GM18861 (cell line): ENCODE data around the gene SPATA31D4.

ENCODE experiments used
- ATAC-seq: cut with Tn5 transposase; IDR thresholded peaks from one replicate; pipeline ENCODE4 v1.9.1; 2021; ENCODE audit not compliant: unreplicated experiment

Gene SPATA31D4

DNA sequence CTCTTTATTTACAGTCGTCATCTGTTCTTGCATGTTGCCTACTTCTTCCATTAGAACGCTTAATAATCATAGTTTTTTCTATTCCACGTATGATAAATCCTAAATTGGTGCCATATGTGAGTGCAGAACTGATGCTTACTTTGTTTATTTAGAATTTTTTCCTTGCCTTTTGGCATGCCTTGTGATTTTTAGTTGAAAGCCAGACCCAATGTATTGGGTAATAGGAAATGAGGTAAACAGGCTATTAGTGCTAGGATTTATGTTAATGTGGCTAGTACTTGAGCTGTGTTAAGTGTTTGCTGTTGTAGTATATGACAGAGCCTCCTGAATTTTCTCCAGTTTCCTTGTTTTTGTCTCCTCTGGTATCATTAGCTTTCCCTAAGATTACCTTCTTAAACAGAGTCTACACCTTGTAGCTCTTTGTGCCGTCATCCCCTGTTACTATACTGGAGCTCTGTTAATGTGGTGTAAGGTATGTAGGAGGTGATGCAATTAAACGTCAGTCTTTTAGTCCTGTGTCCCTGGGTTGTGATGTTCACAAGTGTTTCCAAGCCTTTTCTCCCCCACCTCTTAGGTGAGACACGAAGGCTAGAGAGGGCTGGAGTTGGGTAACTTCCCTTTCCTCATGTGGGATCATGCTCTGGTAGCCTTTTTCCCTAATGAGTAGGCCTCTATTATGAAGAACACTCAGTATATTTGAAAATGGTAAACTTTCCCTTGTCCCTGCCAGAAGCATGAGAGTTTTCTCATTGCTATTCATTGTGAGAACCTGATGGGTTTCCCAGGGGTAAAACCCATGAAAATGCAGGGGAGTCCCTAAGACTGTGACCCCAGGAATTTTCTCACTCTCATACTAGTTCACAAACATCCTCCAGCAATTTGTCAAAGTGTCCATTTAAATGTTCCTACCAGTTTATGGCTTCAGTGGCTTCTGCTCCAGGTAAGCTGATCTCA is 36.3 kb downstream of the SPATA31D4 start:
- no peak for ATAC-seq

DNA sequence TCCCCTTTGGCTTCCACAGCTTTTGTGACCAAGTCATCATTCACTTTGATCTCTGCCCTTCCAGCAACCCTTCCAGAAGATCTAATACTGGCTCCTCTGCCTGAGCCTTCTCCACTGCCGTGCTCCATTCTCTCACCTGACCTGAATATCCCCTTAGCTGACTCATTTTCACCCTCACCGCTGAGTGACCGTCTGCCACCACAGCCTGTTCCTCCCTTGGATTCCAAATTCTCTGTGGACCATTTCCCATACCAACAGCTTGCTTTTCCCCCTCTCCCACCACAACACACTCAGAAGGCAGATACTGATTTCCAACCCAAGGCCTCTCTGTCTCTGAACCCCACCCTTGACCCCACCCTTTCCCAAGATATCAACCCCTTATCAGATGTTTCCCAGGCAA is 39.8 kb downstream of the SPATA31D4 start:
- no peak for ATAC-seq

DNA sequence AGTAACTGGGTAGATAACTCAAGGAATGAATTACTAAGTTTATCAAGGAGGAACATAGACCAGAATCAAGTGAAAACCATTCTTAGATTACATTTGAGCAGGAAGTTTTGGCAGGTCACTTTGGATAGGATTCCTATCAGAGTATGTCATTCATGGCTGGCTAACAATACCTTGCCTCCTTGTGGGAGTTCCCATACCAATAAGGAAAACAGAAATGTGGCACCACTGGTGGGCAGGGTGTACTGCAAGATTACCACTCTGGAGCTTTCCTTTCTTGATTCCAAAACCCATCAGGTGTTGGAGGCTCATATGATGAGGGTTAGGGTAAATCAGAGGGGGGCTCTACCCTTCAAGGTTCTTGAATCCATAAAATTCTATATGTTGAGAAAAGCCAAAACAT is 41.7 kb downstream of the SPATA31D4 start:
- no peak for ATAC-seq

DNA sequence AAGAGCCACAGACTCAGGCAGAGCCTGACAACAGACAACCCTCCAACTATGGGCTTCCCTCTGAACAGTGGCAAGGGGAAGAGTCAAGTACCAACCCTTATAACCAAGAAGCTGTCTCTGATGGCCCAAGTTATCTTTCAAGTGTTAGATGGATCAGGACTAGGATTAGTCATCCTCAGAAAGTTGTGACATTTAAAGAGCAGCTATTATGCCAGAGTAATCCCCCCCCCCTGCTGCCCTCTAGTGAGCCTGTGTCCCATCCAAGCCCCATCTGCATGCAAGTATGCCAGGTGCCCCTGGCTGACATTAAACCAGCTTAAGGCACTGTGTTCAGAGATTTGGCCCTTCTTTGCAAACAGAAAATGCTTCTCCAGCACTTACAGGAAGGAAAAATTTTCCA is 43.5 kb downstream of the SPATA31D4 start:
- ATAC-seq: no peak

DNA sequence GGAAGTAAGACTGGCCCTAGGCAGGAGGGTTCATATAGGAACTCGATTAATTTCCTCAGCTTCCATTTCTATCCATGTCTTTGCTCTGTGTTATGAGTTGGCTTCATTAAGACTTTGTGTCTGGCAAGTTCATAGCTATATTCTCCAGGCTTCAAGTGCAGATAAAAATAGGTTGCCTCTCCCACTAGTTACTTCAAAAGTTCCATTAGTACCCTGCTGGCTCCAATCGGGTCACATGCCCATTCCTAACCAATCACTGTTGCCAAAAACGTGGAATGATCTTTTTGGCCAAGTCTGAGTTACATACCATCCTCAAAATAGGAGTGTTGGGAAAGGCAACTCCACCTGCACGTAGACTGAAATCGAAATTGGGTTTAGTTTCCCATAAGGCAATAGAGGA is 46.5 kb downstream of the SPATA31D4 start:
- no peak for ATAC-seq

DNA sequence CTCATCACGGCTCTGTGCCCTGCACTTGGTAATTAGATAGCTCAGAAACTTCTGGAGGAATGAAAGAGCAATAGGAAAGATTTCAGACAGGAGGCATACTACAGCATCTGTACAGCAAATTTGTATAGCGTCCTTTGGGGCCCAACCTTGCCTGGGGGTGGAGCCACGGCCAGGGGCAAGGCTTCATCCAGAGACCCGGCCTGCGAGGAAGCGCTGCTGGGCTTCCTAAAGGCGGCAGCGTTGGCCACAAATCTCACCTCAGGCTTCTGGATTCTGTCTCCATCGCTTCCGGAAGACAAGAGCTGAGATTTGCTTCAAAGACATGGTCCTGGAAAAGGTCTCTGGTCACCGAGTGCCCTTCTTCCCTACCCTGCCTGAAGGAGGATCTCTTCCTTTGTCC is 48.1 kb downstream of the SPATA31D4 start:
- ATAC-seq: no peak

DNA sequence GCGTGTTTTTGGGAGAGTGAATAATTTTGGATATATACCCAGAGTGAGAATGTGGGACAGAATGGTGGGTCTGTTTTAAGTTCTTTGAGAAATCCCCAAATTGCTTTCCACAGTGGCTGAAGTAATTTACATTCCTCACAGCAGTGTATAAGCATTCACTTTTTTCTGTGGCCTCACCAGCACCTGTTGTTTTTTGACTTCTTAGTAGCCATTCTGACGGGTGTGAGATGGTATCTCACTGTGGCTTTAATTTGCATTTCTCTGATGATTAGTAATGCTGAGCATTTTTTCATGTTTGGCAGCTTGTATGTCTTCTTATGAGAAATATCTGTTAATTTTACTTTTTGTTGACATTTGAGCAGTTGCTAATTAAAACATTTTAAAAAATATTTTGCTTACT is 51.0 kb downstream of the SPATA31D4 start:
- ATAC-seq: no peak

DNA sequence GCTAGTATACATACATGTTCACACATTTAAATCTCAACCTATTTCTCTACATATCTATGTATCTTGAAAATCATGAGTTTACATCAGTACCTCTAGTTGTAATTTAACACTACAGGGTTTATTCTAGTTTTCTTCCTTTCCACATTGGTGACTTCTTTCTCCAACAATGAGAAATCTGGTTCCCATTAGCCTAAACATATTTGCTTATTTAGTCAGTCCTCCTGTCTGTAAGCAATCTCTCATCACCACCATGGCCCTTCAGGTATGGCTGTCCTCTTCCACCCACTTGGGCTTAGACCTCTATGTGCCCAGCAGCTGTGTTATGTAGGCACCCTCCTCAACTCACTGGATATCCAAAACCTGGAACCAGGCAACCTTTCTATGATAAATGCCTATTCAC is 52.3 kb downstream of the SPATA31D4 start:
- no peak for ATAC-seq

DNA sequence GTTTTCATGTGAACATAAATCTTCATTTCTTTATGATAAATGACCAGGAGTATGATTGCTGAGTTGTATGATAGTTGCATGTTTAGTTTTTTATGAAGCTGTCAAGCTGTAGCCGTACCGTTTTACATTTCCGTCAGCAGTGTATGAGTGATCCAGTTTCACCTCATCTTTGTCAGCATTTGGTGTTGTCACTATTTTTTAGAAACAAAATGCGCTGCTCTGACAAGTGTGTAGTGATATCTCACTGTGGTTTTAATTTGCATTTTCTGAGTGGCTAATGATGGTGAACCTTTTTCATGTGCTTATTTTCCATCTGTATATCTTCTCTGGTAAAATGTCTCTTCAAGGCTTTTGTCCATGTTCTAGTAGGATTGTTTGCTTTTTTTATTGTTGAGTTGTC is 53.7 kb downstream of the SPATA31D4 start:
- no peak for ATAC-seq
